Osteoblast (primary cell): ENCODE measurements around the gene SELPLG. TPM values are rescaled to one million over a fixed set of nuclear protein-coding genes. Genes with fewer than 3 reads are reported as not detected.

Source experiments
- DNase-seq: peaks from one replicate; pipeline ENCODE4 v3.0.0; 2011; ENCODE audit warnings: low spot score, mixed read lengths; ENCODE audit not compliant: insufficient read length; ENCODE audit errors: missing footprints
- H2AFZ ChIP-seq: 2 replicates; pipeline ENCODE4 v1.6.0; 2011; ENCODE audit warnings: mild to moderate bottlenecking, low read length
- H3K27ac ChIP-seq: 2 replicates; pipeline ENCODE4 v1.5.1; 2011; ENCODE audit warnings: mild to moderate bottlenecking, low read depth, low read length, moderate library complexity
- H3K27me3 ChIP-seq: 2 replicates; pipeline ENCODE4 v1.6.0; 2012; ENCODE audit warnings: mild to moderate bottlenecking, control low read depth, inconsistent platforms, low read length, moderate library complexity; ENCODE audit not compliant: insufficient read depth
- H3K36me3 ChIP-seq: 2 replicates; pipeline ENCODE4 v1.5.1; 2011; ENCODE audit warnings: mild to moderate bottlenecking, low read length, control low read depth, moderate library complexity; ENCODE audit not compliant: insufficient read depth
- H3K4me1 ChIP-seq: 2 replicates; pipeline ENCODE4 v1.5.1; 2011; ENCODE audit warnings: mild to moderate bottlenecking, low read length, control low read depth, moderate library complexity; ENCODE audit not compliant: insufficient read depth
- H3K4me2 ChIP-seq: 2 replicates; pipeline ENCODE4 v1.6.0; 2011; ENCODE audit warnings: mild to moderate bottlenecking, low read length; ENCODE audit not compliant: insufficient read depth
- H3K4me3 ChIP-seq: fragments of 200-600 bp; sonication (generic); 3 replicates; pipeline ENCODE4 v1.5.1; 2012; ENCODE audit warnings: mild to moderate bottlenecking, low read length, inconsistent platforms; ENCODE audit not compliant: insufficient read depth
- H3K79me2 ChIP-seq: 2 replicates; pipeline ENCODE4 v1.6.0; 2012; ENCODE audit warnings: mild to moderate bottlenecking, low read length, control low read depth, inconsistent platforms; ENCODE audit not compliant: insufficient read depth
- H3K9me3 ChIP-seq: 2 replicates; pipeline ENCODE4 v1.5.1; 2011; ENCODE audit warnings: low read depth, low read length, control low read depth
- H4K20me1 ChIP-seq: 2 replicates; pipeline ENCODE4 v1.6.0; 2012; ENCODE audit warnings: mild to moderate bottlenecking, low read length, control low read depth; ENCODE audit not compliant: insufficient read depth
- total RNA-seq: library from RNA; depleted of rRNA; stranded (reverse); fragments of >200 nt; gene quantifications from 2 replicates; pipeline ENCODE4 v1.2.3, GENCODE V29; 2012
- TF ChIP-seq, protein P1 (sequence below): IDR thresholded peaks from 2 replicates; pipeline ENCODE4 v1.5.1; 2011; ENCODE audit warnings: mild to moderate bottlenecking, low read depth, low read length, moderate library complexity; ENCODE audit errors: extremely low read depth

The SELPLG gene
- total RNA-seq, 1 donor = 1.1 TPM

DNA sequence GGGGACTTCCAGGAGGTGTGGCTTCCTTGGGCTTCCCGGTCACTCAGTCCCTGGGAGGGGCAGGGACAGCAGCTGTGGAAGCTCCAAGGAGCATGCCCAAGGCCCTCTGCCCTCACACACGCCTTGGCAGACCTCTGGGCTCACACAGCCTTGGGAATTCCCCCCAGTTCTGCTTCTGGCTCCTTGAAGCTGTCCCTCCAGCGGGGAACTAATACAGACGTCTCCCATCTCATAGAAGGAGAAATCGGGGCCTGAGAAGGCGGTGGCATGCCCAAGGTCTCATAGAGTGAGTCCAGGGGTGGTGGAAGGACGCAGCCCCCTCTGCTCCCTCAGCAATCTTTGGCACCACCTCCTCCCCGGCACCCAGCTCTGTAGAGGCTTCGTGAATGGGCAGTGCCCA lies 20.1 kb downstream of the SELPLG start:
- Histone ChIP-seq H3K9me3 (peaks cover 5% of the 10 kb centered on the region), H4K20me1 (no peaks in the 10 kb centered on the region), H3K4me3 (no peak overlapping the region), H3K4me2 (no peak overlapping the region), H3K4me1 (peaks cover 37% of the 10 kb centered on the region), H3K36me3 (no peaks in the 10 kb centered on the region), H3K27me3 (no peaks in the 10 kb centered on the region), H3K79me2 (no peaks in the 10 kb centered on the region), H3K27ac (no peak overlapping the region), H2AFZ (no peak overlapping the region)
- DNase-seq = peak; percentile 68
- TF ChIP-seq, protein P1, sequence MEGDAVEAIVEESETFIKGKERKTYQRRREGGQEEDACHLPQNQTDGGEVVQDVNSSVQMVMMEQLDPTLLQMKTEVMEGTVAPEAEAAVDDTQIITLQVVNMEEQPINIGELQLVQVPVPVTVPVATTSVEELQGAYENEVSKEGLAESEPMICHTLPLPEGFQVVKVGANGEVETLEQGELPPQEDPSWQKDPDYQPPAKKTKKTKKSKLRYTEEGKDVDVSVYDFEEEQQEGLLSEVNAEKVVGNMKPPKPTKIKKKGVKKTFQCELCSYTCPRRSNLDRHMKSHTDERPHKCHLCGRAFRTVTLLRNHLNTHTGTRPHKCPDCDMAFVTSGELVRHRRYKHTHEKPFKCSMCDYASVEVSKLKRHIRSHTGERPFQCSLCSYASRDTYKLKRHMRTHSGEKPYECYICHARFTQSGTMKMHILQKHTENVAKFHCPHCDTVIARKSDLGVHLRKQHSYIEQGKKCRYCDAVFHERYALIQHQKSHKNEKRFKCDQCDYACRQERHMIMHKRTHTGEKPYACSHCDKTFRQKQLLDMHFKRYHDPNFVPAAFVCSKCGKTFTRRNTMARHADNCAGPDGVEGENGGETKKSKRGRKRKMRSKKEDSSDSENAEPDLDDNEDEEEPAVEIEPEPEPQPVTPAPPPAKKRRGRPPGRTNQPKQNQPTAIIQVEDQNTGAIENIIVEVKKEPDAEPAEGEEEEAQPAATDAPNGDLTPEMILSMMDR = no peak

DNA sequence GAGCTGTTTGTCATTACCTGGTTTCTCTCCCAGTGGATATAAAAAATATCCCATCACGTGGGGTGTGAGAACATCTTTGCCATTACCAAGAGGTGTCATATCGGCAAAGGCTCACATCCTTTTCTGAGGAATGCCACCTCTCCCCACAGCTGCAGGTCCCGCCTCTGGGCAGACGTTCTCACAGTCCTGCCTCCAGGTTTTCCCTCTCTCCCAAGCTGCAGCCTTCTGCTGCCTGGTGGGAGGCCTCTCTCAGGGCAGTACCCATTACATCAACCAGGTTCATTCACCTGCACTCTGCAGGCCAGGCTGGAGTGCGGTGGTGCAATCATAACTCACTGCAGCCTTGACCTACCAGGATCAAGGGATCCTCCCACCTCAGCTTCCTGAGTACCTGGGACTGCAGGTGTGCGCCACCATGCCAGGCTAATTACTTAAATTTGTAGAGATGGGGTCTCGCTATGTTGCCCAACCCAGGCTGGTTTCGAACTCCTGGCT lies 20.9 kb downstream of the SELPLG start:
- Histone ChIP-seq H3K79me2 (no peaks in the 10 kb centered on the region), H4K20me1 (no peaks in the 10 kb centered on the region), H3K4me2 (no peak overlapping the region), H3K9me3 (peaks cover 5% of the 10 kb centered on the region), H3K36me3 (no peaks in the 10 kb centered on the region), H3K4me1 (peaks cover 37% of the 10 kb centered on the region), H2AFZ (no peak overlapping the region), H3K27ac (peak overlapping the region; percentile 89), H3K27me3 (no peaks in the 10 kb centered on the region), H3K4me3 (no peak overlapping the region)
- TF ChIP-seq, protein P1 = no peak
- DNase-seq = peak; percentile 48

DNA sequence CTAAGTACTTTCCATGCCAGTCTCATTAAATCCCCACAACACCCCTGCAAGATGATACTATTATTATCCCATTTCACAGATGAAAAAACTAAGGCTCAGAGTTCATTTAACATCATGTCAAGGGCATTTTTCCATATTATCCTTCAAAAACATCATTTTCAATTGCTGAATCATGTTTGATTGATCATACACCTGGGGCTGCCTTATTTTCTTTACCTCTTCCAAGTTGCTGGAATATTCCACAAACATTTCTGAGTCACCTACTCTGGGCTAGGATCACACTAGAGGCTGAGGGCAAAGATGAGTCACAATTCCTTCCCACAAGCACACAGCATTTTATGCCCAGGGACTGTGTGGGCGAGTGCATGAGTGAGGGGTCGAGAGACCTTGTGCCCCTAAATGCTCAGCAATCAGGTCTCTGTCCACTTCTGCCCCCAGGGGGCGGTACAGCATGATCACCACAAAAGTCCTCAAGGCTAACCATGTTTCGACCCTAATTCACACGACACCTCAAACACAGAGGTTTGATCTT lies 21.7 kb downstream of the SELPLG start:
- peak overlapping the region; percentile 51 for H3K4me2 ChIP-seq
- H2AFZ ChIP-seq = peak overlapping the region; percentile 65
- no peaks in the 10 kb centered on the region for H3K79me2 ChIP-seq
- H3K4me3 ChIP-seq = no peak overlapping the region
- peak overlapping the region; percentile 89 for H3K27ac ChIP-seq
- no peaks in the 10 kb centered on the region for H4K20me1 ChIP-seq
- H3K27me3 ChIP-seq = no peaks in the 10 kb centered on the region
- no peaks in the 10 kb centered on the region for H3K36me3 ChIP-seq
- H3K4me1 ChIP-seq = peaks cover 30% of the 10 kb centered on the region
- peak; percentile 97 for DNase-seq
- peaks cover 5% of the 10 kb centered on the region for H3K9me3 ChIP-seq
- TF ChIP-seq, protein P1 = peak; percentile 72

DNA sequence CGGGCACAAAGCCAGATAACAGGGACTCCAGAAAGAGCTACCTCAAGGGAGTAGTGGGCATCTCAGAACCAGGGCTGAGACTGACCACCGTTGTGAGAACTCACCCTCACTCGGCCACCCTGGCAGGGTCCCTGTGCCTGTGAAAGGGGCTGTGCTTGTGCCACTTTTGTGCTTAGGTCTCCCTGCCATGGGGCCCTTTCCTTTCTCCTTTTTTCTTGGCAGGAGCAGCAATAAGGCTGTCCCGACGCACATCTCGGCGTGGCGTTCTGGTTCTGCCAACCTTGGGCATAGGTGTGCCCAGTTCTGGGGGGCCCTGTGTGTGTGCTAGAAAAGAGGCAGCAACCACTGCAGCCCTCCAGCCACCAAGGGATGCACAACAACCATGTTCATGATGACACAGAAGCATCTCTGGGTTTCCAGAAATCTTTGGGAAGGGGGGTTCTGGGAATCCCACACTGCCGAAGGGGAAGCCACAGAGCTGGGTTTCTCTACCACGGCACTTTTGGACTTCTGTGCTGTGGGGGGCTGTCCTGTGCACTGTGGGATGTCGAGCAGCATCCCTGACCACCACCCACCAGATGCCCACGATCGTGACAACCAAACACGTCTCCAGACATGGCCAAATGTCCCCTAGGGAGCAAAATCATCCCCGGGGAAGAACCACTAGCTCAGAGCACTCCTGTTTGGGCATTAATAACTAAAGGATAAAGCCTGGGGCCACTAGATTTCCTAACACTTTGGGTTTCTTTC lies 22.7 kb downstream of the SELPLG start:
- Histone ChIP-seq H3K27ac (peak overlapping the region; percentile 89), H3K4me2 (no peak overlapping the region), H3K9me3 (peaks cover 3% of the 10 kb centered on the region), H4K20me1 (no peaks in the 10 kb centered on the region), H2AFZ (no peak overlapping the region), H3K27me3 (no peaks in the 10 kb centered on the region), H3K4me3 (no peak overlapping the region), H3K36me3 (no peaks in the 10 kb centered on the region), H3K79me2 (no peaks in the 10 kb centered on the region), H3K4me1 (peaks cover 25% of the 10 kb centered on the region)
- DNase-seq = peak; percentile 44
- TF ChIP-seq, protein P1 = no peak
